Measurements from ENCODE around the gene MILR1. TPM values are rescaled to one million over a fixed set of nuclear protein-coding genes. Genes with fewer than 3 reads are reported as not detected.

Gene MILR1
- total RNA-seq, 1 donor from 2014 or later: 3.4 TPM

DNA sequence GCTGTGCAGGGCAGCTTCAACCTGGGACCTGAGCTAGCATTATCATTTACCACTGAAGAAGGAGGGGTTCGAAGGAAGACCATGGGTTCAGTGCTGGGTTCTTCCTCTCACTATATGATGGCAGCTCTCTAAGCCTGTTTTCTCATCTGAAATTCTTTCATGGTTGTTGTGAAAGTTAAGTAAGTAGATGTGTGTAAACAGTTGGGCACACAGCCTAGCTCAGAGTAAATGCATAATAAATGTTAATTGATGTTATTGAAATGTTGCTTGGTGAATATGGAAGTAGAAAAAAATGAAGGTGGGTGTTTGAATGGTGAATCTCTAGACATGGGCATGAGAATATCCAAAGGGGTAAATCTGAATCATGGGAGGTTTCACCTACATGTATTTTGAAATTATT is 66.9 kb downstream of the MILR1 start:
- no peak for ATAC-seq
- no peak for DNase-seq
- intact Hi-C loops (cut with micrococcal nuclease): no loop called here

Small RNA genes lying within 50 kb of the gene (microRNA-seq; reads per million reads assigned to microRNA genes)
- gene MIR1273E (ENCODE audit: borderline number of aligned reads): not detected
- gene MIR3064 (ENCODE audit: borderline number of aligned reads): not detected
- not detected for gene MIR5047 (ENCODE audit: borderline number of aligned reads)

Other genes with a start within 250 kb of the MILR1 start
- gene TEX2, start 185.9 kb upstream of the MILR1 start, total RNA-seq: 55.4 TPM
- gene PECAM1, start 58.3 kb upstream of the MILR1 start, total RNA-seq: 112 TPM
- 5.9 TPM for gene POLG2, start 47.9 kb downstream of the MILR1 start, total RNA-seq
- gene DDX5, start 57.2 kb downstream of the MILR1 start, total RNA-seq: 333 TPM
- 11.1 TPM for gene CEP95, start 57.9 kb downstream of the MILR1 start, total RNA-seq
- 11.6 TPM for gene SMURF2, start 213.2 kb downstream of the MILR1 start, total RNA-seq

Data from left ventricle myocardium superior (tissue), 1 donor.